GM10266 (cell line): ENCODE data around the gene TRAPPC14.
"Not testable (repeated sequence)": the region's sequence is repeated elsewhere in the genome, so short reads cannot be mapped to it uniquely, and the experiment has no call there.

Experiments
- DNase-seq: peaks from one replicate; pipeline ENCODE4 v3.0.0; 2012; ENCODE audit errors: extremely low spot score
- CTCF ChIP-seq: IDR thresholded peaks from 2 replicates; pipeline ENCODE4 v1.5.1; 2012; ENCODE audit warnings: mild to moderate bottlenecking, low read depth; ENCODE audit not compliant: control insufficient read depth, insufficient read depth; ENCODE audit errors: missing control alignments

Gene TRAPPC14, protein sequence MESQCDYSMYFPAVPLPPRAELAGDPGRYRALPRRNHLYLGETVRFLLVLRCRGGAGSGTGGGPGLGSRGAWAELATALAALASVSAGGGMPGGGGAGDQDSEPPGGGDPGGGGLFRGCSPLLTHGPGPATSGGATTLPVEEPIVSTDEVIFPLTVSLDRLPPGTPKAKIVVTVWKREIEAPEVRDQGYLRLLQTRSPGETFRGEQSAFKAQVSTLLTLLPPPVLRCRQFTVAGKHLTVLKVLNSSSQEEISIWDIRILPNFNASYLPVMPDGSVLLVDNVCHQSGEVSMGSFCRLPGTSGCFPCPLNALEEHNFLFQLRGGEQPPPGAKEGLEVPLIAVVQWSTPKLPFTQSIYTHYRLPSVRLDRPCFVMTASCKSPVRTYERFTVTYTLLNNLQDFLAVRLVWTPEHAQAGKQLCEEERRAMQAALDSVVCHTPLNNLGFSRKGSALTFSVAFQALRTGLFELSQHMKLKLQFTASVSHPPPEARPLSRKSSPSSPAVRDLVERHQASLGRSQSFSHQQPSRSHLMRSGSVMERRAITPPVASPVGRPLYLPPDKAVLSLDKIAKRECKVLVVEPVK

GRCh38 chr7:100158229-100159098 is at the start of gene TRAPPC14:
TRAPPC14 (minus strand) TSS chr7:100158723; CDS start chr7:100158499, 224 bp downstream.
- no peak for TF ChIP-seq CTCF
- DNase-seq = peak; percentile 97

GRCh38 chr7:100204454-100204853 is 45.9 kb upstream of the TRAPPC14 start:
- no peak for DNase-seq
- no peak for TF ChIP-seq CTCF

DNA sequence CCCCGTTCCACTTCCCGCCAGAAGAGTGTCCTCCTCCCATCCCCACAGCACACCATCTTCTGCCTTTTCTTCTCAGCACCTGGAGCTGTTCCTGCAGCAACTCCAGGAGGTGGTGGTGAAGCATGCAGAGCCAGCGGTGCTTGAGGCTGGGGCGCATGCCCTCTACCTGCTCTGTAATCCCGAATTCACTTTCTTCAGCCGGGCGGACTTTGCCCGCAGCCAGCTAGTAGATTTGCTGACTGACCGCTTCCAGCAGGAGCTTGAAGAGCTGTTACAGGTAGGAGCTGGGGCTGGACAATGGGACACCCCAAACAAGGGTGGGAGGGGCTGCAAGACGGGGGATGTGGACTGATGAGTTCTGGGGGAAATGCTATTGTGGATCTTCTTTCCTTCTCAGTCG is 42.2 kb upstream of the TRAPPC14 start:
- no peak for TF ChIP-seq CTCF
- no peak for DNase-seq

- no peak for DNase-seq
- TF ChIP-seq CTCF = no peak
These were observed 39.7 kb upstream of the TRAPPC14 start for GRCh38 chr7:100198266-100198665.

DNA sequence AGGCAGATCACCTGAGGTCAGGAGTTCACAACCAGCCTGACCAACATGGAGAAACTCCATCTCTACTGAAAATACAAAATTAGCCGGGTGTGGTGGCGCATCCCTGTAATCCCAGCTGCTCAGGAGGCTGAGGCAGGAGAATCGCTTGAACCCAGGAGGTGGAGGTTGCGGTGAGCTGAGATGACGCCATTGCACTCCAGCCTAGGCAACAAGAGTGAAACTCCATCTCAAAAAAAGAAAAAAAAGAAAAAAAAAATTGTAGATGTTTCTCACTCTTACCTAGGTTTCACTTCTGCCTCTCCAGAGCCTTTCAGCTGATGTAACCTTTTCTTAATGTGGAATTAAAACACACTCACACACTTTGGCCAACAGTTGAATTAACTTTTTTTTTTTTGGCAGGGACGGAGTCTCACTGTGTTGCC is 37.4 kb upstream of the TRAPPC14 start:
- peak; percentile 31 for DNase-seq

GRCh38 chr7:100195222-100195621 is 36.7 kb upstream of the TRAPPC14 start:
- TF ChIP-seq CTCF = no peak
- no peak for DNase-seq

GRCh38 chr7:100192969-100193368 is 34.4 kb upstream of the TRAPPC14 start:
- TF ChIP-seq CTCF = no peak
- DNase-seq = no peak

DNA sequence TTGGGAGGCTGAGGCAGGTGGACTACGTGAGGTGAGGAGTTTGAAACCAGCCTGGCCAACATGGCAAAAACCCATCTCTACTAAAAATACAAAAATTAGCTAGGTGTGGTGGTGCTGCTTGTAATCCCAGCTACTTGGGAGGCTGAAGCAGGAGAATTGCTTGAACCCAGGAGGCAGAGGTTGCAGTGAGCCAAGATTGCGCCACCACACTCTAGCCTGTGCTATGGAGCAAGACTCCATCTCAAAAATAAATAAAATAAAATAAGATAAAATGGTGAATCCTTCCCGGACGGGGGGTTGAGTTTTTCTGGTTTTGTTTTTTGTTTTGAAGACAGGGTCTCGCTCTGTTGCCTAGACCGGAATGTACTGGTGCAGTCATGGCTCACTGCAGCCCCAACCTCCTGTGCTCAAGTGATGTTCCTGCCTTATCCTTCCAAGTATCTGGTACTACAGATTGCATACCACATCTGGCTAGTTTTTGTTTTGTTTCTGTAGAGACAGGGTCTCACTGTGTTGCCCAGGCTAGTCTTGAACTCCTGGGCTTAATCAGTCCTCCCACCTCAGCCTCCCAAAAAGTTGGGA is 33.8 kb upstream of the TRAPPC14 start:
- not testable (repeated sequence) for DNase-seq
